ENCODE results near the gene COMMD6.

DNA sequence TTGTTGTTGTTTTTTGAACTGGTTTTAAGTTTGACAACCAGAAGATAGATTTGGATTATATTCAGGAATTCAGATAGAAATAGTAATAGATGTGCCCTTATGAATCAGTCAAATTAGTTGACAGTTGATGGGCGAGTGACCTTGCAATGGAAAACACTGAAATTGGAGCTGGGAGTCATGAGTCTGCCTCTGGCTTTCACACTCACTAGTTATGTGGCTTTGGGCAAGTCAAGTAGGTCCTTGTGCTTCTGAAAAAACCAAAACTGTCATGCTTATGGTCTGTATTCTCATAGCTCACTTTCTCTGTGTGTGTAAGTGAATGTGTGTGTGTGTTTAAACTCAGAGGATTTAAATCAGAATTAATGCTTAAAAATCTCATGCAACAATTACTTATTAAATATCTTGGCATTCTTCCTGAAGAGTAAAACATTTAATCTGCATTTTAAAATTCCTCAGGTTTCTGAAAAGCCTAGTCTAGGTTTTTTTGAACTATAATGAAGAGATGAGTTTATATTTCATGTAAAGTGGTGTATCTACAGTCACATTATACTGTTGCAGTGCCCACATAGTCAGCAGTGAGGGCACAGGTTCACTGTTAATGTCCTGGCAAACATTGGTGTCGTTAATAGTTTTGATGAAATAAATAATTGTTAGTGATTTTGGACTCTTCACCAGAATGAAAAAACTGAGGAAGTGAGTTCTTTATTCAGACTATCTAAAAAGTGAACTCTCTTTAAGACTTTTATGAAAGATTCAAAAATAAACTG, 44.4 kb upstream of the COMMD6 start:
- TF ChIP-seq CTCF (IDR thresholded peaks at IDR 0.05; ENCODE audit: low read length), result no peak
- no peak for TF ChIP-seq EZH2 (optimal IDR thresholded peaks at IDR 0.05; ENCODE audit: low read depth, low read length)

All from MM.1S (cell line).